HEK293 (cell line): ENCODE results near the gene SLC43A3.

ENCODE experiments used
- ZNF138 ChIP-seq: fragments of 450-650 bp; formaldehyde crosslinking; IDR thresholded peaks from 2 replicates; pipeline ENCODE4 v1.5.1; 2016; ENCODE audit warnings: missing biosample characterization, missing genetic modification characterization, borderline replicate concordance
- ZNF18 ChIP-seq: fragments of 450-650 bp; formaldehyde crosslinking; IDR thresholded peaks from 2 replicates; pipeline ENCODE4 v1.5.1; 2016; ENCODE audit warnings: missing biosample characterization, missing genetic modification characterization
- ZNF670 ChIP-seq: fragments of 450-650 bp; formaldehyde crosslinking; IDR thresholded peaks from 2 replicates; pipeline ENCODE4 v1.5.1; 2016; ENCODE audit warnings: missing biosample characterization, missing genetic modification characterization, low read depth
- ZNF830 ChIP-seq: fragments of 450-650 bp; IDR thresholded peaks from 2 replicates; pipeline ENCODE4 v1.5.0; 2018; ENCODE audit warnings: missing biosample characterization, missing genetic modification characterization, low read depth, mild to moderate bottlenecking, moderate library complexity
- TF ChIP-seq, protein P1 (sequence below): fragments of 450-650 bp; formaldehyde crosslinking; IDR thresholded peaks from 2 replicates; pipeline ENCODE4 v1.5.1; 2016; ENCODE audit warnings: missing biosample characterization, missing genetic modification characterization

- no peak for TF ChIP-seq ZNF670
- TF ChIP-seq ZNF138 (tag by site-specific recombination): no peak
- no peak for TF ChIP-seq ZNF830
- TF ChIP-seq, protein P1, sequence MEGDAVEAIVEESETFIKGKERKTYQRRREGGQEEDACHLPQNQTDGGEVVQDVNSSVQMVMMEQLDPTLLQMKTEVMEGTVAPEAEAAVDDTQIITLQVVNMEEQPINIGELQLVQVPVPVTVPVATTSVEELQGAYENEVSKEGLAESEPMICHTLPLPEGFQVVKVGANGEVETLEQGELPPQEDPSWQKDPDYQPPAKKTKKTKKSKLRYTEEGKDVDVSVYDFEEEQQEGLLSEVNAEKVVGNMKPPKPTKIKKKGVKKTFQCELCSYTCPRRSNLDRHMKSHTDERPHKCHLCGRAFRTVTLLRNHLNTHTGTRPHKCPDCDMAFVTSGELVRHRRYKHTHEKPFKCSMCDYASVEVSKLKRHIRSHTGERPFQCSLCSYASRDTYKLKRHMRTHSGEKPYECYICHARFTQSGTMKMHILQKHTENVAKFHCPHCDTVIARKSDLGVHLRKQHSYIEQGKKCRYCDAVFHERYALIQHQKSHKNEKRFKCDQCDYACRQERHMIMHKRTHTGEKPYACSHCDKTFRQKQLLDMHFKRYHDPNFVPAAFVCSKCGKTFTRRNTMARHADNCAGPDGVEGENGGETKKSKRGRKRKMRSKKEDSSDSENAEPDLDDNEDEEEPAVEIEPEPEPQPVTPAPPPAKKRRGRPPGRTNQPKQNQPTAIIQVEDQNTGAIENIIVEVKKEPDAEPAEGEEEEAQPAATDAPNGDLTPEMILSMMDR: no peak
- no peak for TF ChIP-seq ZNF18 (tag by site-specific recombination)
Observed at GRCh38 chr11:57357310-57357709, 69.6 kb downstream of the SLC43A3 start.
